RCC 7860 (cell line): ENCODE measurements around the gene PEX26.
"Not testable (repeated sequence)": the region's sequence is repeated elsewhere in the genome, so short reads cannot be mapped to it uniquely, and the experiment has no call there.

Source experiments
- DNase-seq: peaks from one replicate; pipeline ENCODE4 v3.0.0-alpha.2; 2015; ENCODE audit warnings: low spot score
- FAIRE-seq: peaks from 2 replicates; lab custom pipeline; 2012; peaks lifted over from hg19 to GRCh38; lab: Jason Lieb, UNC

The PEX26 gene

GRCh38 chr22:18056161-18056666 is 21.6 kb upstream of the PEX26 start:
- peak; percentile 72 for FAIRE-seq

GRCh38 chr22:18056807-18057474 is 20.8 kb upstream of the PEX26 start:
- no peak for DNase-seq
- FAIRE-seq = no peak

More at GRCh38 chr22:18056161-18056666, 21.6 kb upstream of the PEX26 start:
- peak; percentile 75 for DNase-seq

- DNase-seq (peak; percentile 87), FAIRE-seq (peak; percentile 90)
These were observed 20.1 kb upstream of the PEX26 start for GRCh38 chr22:18057568-18058209.

- DNase-seq (no peak), FAIRE-seq (no peak)
These were observed 19.3 kb upstream of the PEX26 start for GRCh38 chr22:18058371-18059093.

GRCh38 chr22:18059094-18059417 is 18.7 kb upstream of the PEX26 start:
- DNase-seq (no peak), FAIRE-seq (no peak)

GRCh38 chr22:18059473-18059872 is 18.3 kb upstream of the PEX26 start:
- DNase-seq (no peak), FAIRE-seq (no peak)

- FAIRE-seq (no peak), DNase-seq (no peak)
These were observed 17.8 kb upstream of the PEX26 start for GRCh38 chr22:18059991-18060390.

GRCh38 chr22:18060646-18061620 is 16.9 kb upstream of the PEX26 start:
- peak; percentile 96 for DNase-seq
- peak; percentile 98 for FAIRE-seq

- DNase-seq (no peak), FAIRE-seq (no peak)
These were observed 15.4 kb upstream of the PEX26 start for GRCh38 chr22:18062421-18062820.

GRCh38 chr22:18063306-18063705 is 14.5 kb upstream of the PEX26 start:
- DNase-seq = no peak
- FAIRE-seq = no peak

- FAIRE-seq, DNase-seq: not testable (repeated sequence)
These were observed 14.1 kb upstream of the PEX26 start for GRCh38 chr22:18063715-18064114.

GRCh38 chr22:18064636-18065035 is 13.2 kb upstream of the PEX26 start:
- DNase-seq (no peak), FAIRE-seq (no peak)

GRCh38 chr22:18065256-18065655 is 12.5 kb upstream of the PEX26 start:
- DNase-seq (peak; percentile 50), FAIRE-seq (no peak)

- DNase-seq (no peak), FAIRE-seq (no peak)
These were observed 11.5 kb upstream of the PEX26 start for GRCh38 chr22:18066181-18066859.

- FAIRE-seq (no peak), DNase-seq (no peak)
These were observed 10.7 kb upstream of the PEX26 start for GRCh38 chr22:18067121-18067520.

- DNase-seq (no peak), FAIRE-seq (no peak)
These were observed 10.0 kb upstream of the PEX26 start for GRCh38 chr22:18067548-18068341.

GRCh38 chr22:18068381-18068988 is 9.3 kb upstream of the PEX26 start:
- no peak for DNase-seq
- FAIRE-seq = no peak

GRCh38 chr22:18069041-18069440 is 8.7 kb upstream of the PEX26 start:
- FAIRE-seq = no peak
- no peak for DNase-seq

- no peak for FAIRE-seq
These were observed 7.7 kb upstream of the PEX26 start for GRCh38 chr22:18070041-18070440.

More at GRCh38 chr22:18070041-18070440, 7.7 kb upstream of the PEX26 start:
- no peak for DNase-seq
